Retinal pigment epithelial cell (primary cell): ENCODE results near the gene GRIP2.

Source experiments
- DNase-seq: peaks from one replicate; pipeline ENCODE4 v3.0.0-alpha.2; 2010; ENCODE audit warnings: low read depth
- H3K4me3 ChIP-seq: 2 replicates; pipeline ENCODE4 v1.5.1; 2011; ENCODE audit warnings: mild to moderate bottlenecking, low read length, control low read depth, moderate library complexity
- CTCF ChIP-seq: conservative IDR thresholded peaks from 2 replicates; pipeline ENCODE4 v1.5.1; 2011; ENCODE audit warnings: low read depth, low read length, control low read depth, inconsistent platforms

Gene GRIP2

GRCh38 chr3:14528081-14528480, 12.1 kb downstream of the GRIP2 start:
- DNase-seq: no peak
- TF ChIP-seq CTCF: no peak
- H3K4me3 ChIP-seq: no peak overlapping the region

DNA sequence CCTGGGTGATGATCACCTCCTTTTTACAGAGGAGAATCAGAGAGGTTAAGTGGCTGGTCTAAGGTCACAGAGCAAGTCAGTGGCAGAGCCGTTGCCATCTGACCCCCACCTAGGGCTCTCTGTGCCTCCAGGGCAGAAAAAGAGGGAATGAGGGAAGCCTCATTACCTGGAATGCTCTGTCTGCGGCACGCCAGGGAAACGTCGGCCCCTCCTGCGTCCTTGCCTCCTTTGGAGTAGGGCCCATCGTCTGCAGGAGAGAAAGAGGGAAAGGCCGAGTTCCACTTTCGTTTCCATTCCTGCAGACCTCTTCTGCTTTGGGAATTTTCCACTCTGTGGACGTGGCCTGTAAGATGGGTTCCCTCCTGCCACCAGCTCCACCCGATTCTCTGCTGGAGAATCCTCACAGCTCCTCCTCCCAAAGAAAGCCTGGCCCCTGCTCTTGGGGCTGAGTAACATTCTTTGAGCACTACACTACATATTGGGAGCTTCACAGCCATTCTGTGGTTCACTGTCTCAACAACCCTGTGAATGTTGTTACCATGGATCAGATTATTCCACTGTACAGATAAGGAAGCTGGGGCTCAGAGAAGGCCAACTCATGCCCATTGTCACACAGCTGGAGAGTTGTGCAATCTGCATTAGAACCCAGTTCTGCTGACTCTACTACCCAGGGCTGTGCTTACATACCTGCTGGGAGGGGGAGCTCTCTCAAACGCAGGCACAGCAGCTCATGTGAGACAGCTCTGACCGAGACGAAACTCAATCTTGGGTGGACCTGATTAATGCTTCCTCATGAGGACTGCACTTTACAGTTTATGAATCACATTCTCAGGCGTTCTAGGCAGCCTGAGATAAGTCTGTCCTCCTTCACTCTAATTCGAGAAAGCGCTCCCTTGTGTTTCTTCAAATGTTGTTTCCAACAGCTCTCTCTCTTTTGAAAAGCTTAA, 14.2 kb downstream of the GRIP2 start:
- DNase-seq: no peak
- H3K4me3 ChIP-seq: no peak overlapping the region
- no peak for TF ChIP-seq CTCF

DNA sequence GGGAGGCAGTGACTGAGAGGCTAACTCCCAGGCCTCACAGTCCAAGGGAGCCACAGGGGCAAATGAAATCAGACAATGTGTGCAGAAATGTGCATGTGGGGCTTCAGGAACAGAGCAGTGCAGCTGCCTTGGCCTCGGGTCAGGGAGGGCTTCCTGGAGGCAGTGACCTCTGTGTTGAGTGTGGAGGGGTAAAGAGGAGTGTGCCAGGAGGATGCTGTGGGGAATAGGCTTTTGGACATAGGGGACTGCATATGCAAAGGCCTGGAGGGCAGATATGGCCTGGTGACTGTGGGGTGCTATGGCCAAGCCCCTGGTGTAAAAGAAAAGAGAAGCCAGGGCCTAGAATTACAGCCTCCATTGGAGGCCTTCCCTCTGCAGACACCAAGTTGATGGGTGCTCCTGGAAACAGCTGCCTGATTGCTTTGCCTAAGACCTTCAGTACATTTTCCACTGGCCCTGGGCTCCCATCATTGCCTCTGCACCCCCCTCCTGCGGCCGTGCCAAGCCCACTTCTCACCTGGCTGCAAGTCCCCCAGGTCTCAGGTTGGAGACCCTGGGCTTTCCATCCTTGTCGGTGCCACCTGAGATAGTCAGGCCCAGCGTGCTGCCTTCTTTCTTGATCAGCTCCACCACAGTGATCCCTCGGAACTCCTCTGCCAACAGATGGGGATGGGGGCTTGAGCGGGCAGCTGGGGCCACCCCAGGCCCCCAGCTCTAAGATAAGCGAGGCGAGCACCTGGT, 15.1 kb downstream of the GRIP2 start:
- TF ChIP-seq CTCF: no peak
- no peak for DNase-seq
- no peak overlapping the region for H3K4me3 ChIP-seq

DNA sequence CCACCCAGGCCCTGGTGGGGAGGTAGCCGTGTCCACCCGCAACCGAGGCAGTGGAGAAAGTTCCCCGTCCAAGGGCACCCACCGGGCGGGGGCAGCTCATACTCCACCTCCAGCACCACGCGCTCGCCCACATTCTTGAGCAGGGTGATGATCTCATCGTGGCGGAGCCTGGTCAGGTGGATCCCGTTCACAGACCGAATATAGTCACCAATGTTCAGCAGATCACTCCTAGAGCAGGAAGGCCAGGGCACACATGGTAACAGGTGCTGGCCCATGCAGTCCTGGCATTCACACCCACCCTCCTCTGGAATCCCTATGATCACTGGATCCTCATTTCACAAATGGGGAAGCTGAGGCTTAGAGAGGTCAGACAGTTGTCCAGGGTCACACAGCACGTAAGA, 15.8 kb downstream of the GRIP2 start:
- TF ChIP-seq CTCF: no peak
- no peak for DNase-seq
- H3K4me3 ChIP-seq: no peak overlapping the region

- DNase-seq: peak; percentile 12
- no peak for TF ChIP-seq CTCF
- no peak overlapping the region for H3K4me3 ChIP-seq
Measured at GRCh38 chr3:14523792-14524191, 16.4 kb downstream of the GRIP2 start.

- TF ChIP-seq CTCF: no peak
- H3K4me3 ChIP-seq: no peak overlapping the region
- no peak for DNase-seq
Measured at GRCh38 chr3:14522768-14523167, 17.4 kb downstream of the GRIP2 start.

GRCh38 chr3:14522129-14522691, 17.9 kb downstream of the GRIP2 start:
- no peak for DNase-seq
- no peak overlapping the region for H3K4me3 ChIP-seq
- TF ChIP-seq CTCF: no peak
